GM21529 (cell line): ENCODE measurements around the gene C22orf39.

Source experiments
- ATAC-seq: cut with Tn5 transposase; IDR thresholded peaks from one replicate; pipeline ENCODE4 v1.9.1; 2021; ENCODE audit not compliant: unreplicated experiment

Gene C22orf39

GRCh38 chr22:19447330-19448075, at the start of gene C22orf39:
Gene C22orf39 (minus strand): TSS chr22:19447711. CDS start chr22:19447688, 23 bp downstream.
- peak; percentile 84 for ATAC-seq

- no peak for ATAC-seq
These were observed 49.7 kb upstream of the C22orf39 start for GRCh38 chr22:19497245-19497644.

GRCh38 chr22:19496324-19496630, 48.8 kb upstream of the C22orf39 start:
- ATAC-seq, result no peak

- ATAC-seq, result no peak
These were observed 48.2 kb upstream of the C22orf39 start for GRCh38 chr22:19495562-19496323.

GRCh38 chr22:19494676-19495173, 47.2 kb upstream of the C22orf39 start:
- ATAC-seq, result no peak

GRCh38 chr22:19494001-19494560, 46.6 kb upstream of the C22orf39 start:
- ATAC-seq, result no peak

GRCh38 chr22:19492504-19493174, 45.1 kb upstream of the C22orf39 start:
- ATAC-seq, result no peak

- no peak for ATAC-seq
These were observed 43.2 kb upstream of the C22orf39 start for GRCh38 chr22:19490628-19491230.

GRCh38 chr22:19488884-19489843, 41.7 kb upstream of the C22orf39 start:
- no peak for ATAC-seq

GRCh38 chr22:19488285-19488684, 40.8 kb upstream of the C22orf39 start:
- no peak for ATAC-seq

- no peak for ATAC-seq
These were observed 36.2 kb upstream of the C22orf39 start for GRCh38 chr22:19483481-19484244.

- no peak for ATAC-seq
These were observed 34.8 kb upstream of the C22orf39 start for GRCh38 chr22:19482297-19482696.

GRCh38 chr22:19480789-19481188, 33.3 kb upstream of the C22orf39 start:
- no peak for ATAC-seq

- no peak for ATAC-seq
These were observed 32.7 kb upstream of the C22orf39 start for GRCh38 chr22:19480173-19480568.

- peak; percentile 78 for ATAC-seq
These were observed 32.1 kb upstream of the C22orf39 start, which contains the start of gene CDC45 for GRCh38 chr22:19479355-19480172. Gene CDC45 (plus strand): TSS chr22:19479920. CDS start chr22:19479969, 49 bp downstream.

- peak; percentile 42 for ATAC-seq
These were observed 31.4 kb upstream of the C22orf39 start, which contains the start of gene UFD1 for GRCh38 chr22:19478901-19479354. Gene UFD1 (minus strand): TSS chr22:19479193. CDS start chr22:19479085, 108 bp downstream.

GRCh38 chr22:19478045-19478900, 30.8 kb upstream of the C22orf39 start:
- ATAC-seq, result no peak
